GM19395 (cell line): ENCODE measurements around the gene MNT.
A peak's percentile ranks its signal among the peaks of the same experiment; 100 is the strongest.

ENCODE experiments used
- ATAC-seq: cut with Tn5 transposase; IDR thresholded peaks from one replicate; pipeline ENCODE4 v1.9.1; 2021; ENCODE audit warnings: mild to moderate bottlenecking, moderate library complexity; ENCODE audit not compliant: unreplicated experiment

The MNT gene

GRCh38 chr17:2364763-2365116 lies 36.1 kb downstream of the MNT start:
- no peak for ATAC-seq

- no peak for ATAC-seq
Observed at GRCh38 chr17:2363851-2364762, 36.8 kb downstream of the MNT start.

GRCh38 chr17:2363318-2363717 lies 37.5 kb downstream of the MNT start:
- ATAC-seq = no peak

GRCh38 chr17:2362881-2363280 lies 38.0 kb downstream of the MNT start:
- no peak for ATAC-seq

- ATAC-seq = no peak
Observed at GRCh38 chr17:2362416-2362815, 38.4 kb downstream of the MNT start.

- no peak for ATAC-seq
Observed at GRCh38 chr17:2362016-2362415, 38.8 kb downstream of the MNT start.

- ATAC-seq = no peak
Observed at GRCh38 chr17:2361010-2361760, 39.7 kb downstream of the MNT start.

- ATAC-seq = no peak
Observed at GRCh38 chr17:2357931-2358434, 42.9 kb downstream of the MNT start.

GRCh38 chr17:2357237-2357636 lies 43.6 kb downstream of the MNT start:
- ATAC-seq = no peak

- ATAC-seq = no peak
Observed at GRCh38 chr17:2354311-2354710, 46.5 kb downstream of the MNT start.

- no peak for ATAC-seq
Observed at GRCh38 chr17:2351269-2351668, 49.6 kb downstream of the MNT start.

- no peak for ATAC-seq
Observed at GRCh38 chr17:2347805-2348685, 52.8 kb downstream of the MNT start.

GRCh38 chr17:2346475-2346874 lies 54.4 kb downstream of the MNT start:
- no peak for ATAC-seq

GRCh38 chr17:2344528-2344927 lies 56.3 kb downstream of the MNT start:
- no peak for ATAC-seq

- no peak for ATAC-seq
Observed at GRCh38 chr17:2343421-2343820, 57.4 kb downstream of the MNT start.

- ATAC-seq = no peak
Observed at GRCh38 chr17:2338315-2338657, 62.6 kb downstream of the MNT start.

GRCh38 chr17:2337544-2338314 lies 63.1 kb downstream of the MNT start:
- no peak for ATAC-seq

- peak; percentile 38 for ATAC-seq
Observed at GRCh38 chr17:2336852-2337543, 63.9 kb downstream of the MNT start, which contains the start of gene SGSM2. Gene SGSM2, plus strand, starts transcription at chr17:2337501. Its CDS starts 188 bp downstream, at chr17:2337689.

- peak; percentile 80 for ATAC-seq
Observed at GRCh38 chr17:2336215-2336851, 64.5 kb downstream of the MNT start, which contains the start of gene TSR1. Gene TSR1, minus strand, starts transcription at chr17:2336457. Its CDS starts 30 bp downstream, at chr17:2336427.
